Ishikawa (cell line): ENCODE data around the gene TNRC6B.

Source experiments
- CEBPB ChIP-seq: IDR thresholded peaks from 2 replicates; pipeline ENCODE4 v1.6.1; 2012
- CREB1 ChIP-seq: IDR thresholded peaks from 2 replicates; pipeline ENCODE4 v1.6.1; 2012; ENCODE audit warnings: low read depth
- EP300 ChIP-seq: IDR thresholded peaks from 2 replicates; pipeline ENCODE4 v1.6.1; 2012; ENCODE audit warnings: borderline replicate concordance
- FOXM1 ChIP-seq: IDR thresholded peaks from 2 replicates; pipeline ENCODE4 v1.6.1; 2012; ENCODE audit warnings: low read depth, borderline replicate concordance
- NFIC ChIP-seq: IDR thresholded peaks from 2 replicates; pipeline ENCODE4 v1.6.1; 2012
- REST ChIP-seq: IDR thresholded peaks from 2 replicates; pipeline ENCODE4 v1.6.1; 2012; ENCODE audit warnings: low read depth, mild to moderate bottlenecking
- TCF12 ChIP-seq: IDR thresholded peaks from 2 replicates; pipeline ENCODE4 v1.6.1; 2012; ENCODE audit warnings: low read depth
- ZBTB7A ChIP-seq: IDR thresholded peaks from 2 replicates; pipeline ENCODE4 v1.6.1; 2012; ENCODE audit warnings: low read depth
- TF ChIP-seq, protein P1 (sequence below): IDR thresholded peaks from 2 replicates; pipeline ENCODE4 v1.6.1; 2012

GRCh38 chr22:40232624-40233023 lies 54.9 kb downstream of the TNRC6B start:
- no peak for TF ChIP-seq CREB1
- no peak for TF ChIP-seq EP300
- no peak for TF ChIP-seq CEBPB
- no peak for TF ChIP-seq ZBTB7A
- TF ChIP-seq, protein P1, sequence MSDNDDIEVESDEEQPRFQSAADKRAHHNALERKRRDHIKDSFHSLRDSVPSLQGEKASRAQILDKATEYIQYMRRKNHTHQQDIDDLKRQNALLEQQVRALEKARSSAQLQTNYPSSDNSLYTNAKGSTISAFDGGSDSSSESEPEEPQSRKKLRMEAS, result no peak
- TF ChIP-seq FOXM1, result no peak
- TF ChIP-seq TCF12, result no peak
- no peak for TF ChIP-seq NFIC
- no peak for TF ChIP-seq REST
